IMR-90 (cell line): ENCODE measurements around the gene RSU1. TPM values are rescaled to one million over a fixed set of nuclear protein-coding genes. Genes with fewer than 3 reads are reported as not detected.

Experiments used
- ATAC-seq: fragments of 200-7000 bp; cut with Tn5 transposase; 2 replicates; pipeline ENCODE4 v1.9.1; 2020; ENCODE audit warnings: low read depth, mild to moderate bottlenecking, moderate library complexity
- BruUV-seq: library from RNA; stranded (reverse); fragments of 400-500 nt; replicated peaks from 2 replicates; lab custom pipeline; 2021; lab: Mats Ljungman, UMichigan
- CTCF ChIA-PET: fragments of 300-600 bp; formaldehyde crosslinking; extraction: SDS; loops from one replicate; lab custom pipeline; 2021; ENCODE audit warnings: antibody characterized with exemption; lab: Yijun Ruan, JAX
- POLR2A ChIA-PET: fragments of 300-600 bp; sonication (Branson Sonifier 250); formaldehyde crosslinking; loops from one replicate; lab custom pipeline; 2022; ENCODE audit warnings: antibody characterized with exemption; ENCODE audit not compliant: unreplicated experiment; lab: Charles Lee
- DNase-seq: peaks from one replicate; pipeline ENCODE4 v3.0.0; 2013
- H2AFZ ChIP-seq: replicated peaks from 2 replicates; pipeline ENCODE3; 2013; ENCODE audit warnings: low read length, mild to moderate bottlenecking; ENCODE audit not compliant: poor library complexity
- H2AK5ac ChIP-seq: 2 replicates; pipeline ENCODE4 v1.6.1; 2013; ENCODE audit warnings: low read depth, low read length, inconsistent platforms
- H2AK9ac ChIP-seq: replicated peaks from 2 replicates; pipeline ENCODE3; 2013; ENCODE audit warnings: mild to moderate bottlenecking, low read depth, low read length, moderate library complexity; ENCODE audit not compliant: poor library complexity
- H2BK120ac ChIP-seq: 2 replicates; pipeline ENCODE4 v1.6.1; 2013; ENCODE audit warnings: low read depth, low read length, inconsistent platforms
- H2BK15ac ChIP-seq: 3 replicates; pipeline ENCODE4 v1.6.1; 2013; ENCODE audit warnings: low read depth, low read length, inconsistent platforms
- H2BK20ac ChIP-seq: 2 replicates; pipeline ENCODE4 v1.6.1; 2013; ENCODE audit warnings: low read depth, mild to moderate bottlenecking, inconsistent platforms, low read length, moderate library complexity
- H2BK5ac ChIP-seq: 2 replicates; pipeline ENCODE4 v1.6.1; 2013; ENCODE audit warnings: mild to moderate bottlenecking, low read depth, low read length, inconsistent platforms; ENCODE audit not compliant: poor library complexity, severe bottlenecking
- H3K14ac ChIP-seq: replicated peaks from 2 replicates; pipeline ENCODE4 v1.6.1; 2013; ENCODE audit warnings: low read depth, low read length, inconsistent platforms
- H3K18ac ChIP-seq: 2 replicates; pipeline ENCODE4 v1.6.1; 2013; ENCODE audit warnings: low read depth, low read length, control low read depth
- H3K23ac ChIP-seq: 2 replicates; pipeline ENCODE4 v1.6.1; 2013; ENCODE audit warnings: low read depth, low read length, inconsistent platforms
- H3K27ac ChIP-seq: 2 replicates; pipeline ENCODE4 v1.5.1; 2013; ENCODE audit warnings: mild to moderate bottlenecking, control low read depth, low read length; ENCODE audit not compliant: insufficient read depth
- H3K27me3 ChIP-seq: 2 replicates; pipeline ENCODE4 v1.6.1; 2013; ENCODE audit warnings: low read length; ENCODE audit not compliant: control insufficient read depth, insufficient read depth
- H3K36me3 ChIP-seq: 2 replicates; pipeline ENCODE4 v1.6.1; 2013; ENCODE audit warnings: low read length, mixed read lengths; ENCODE audit not compliant: control insufficient read depth, insufficient read depth
- H3K4ac ChIP-seq: 2 replicates; pipeline ENCODE4 v1.6.1; 2013; ENCODE audit warnings: low read depth, low read length, inconsistent platforms
- H3K4me1 ChIP-seq: 2 replicates; pipeline ENCODE4 v1.6.1; 2013; ENCODE audit warnings: low read length, mixed read lengths; ENCODE audit not compliant: control insufficient read depth, insufficient read depth
- H3K4me2 ChIP-seq: 2 replicates; pipeline ENCODE4 v1.6.1; 2013; ENCODE audit warnings: low read depth, mild to moderate bottlenecking, control low read depth, low read length, moderate library complexity
- H3K4me3 ChIP-seq: 2 replicates; pipeline ENCODE4 v1.5.1; 2013; ENCODE audit warnings: low read depth, mild to moderate bottlenecking, control low read depth, low read length, moderate library complexity; ENCODE audit not compliant: insufficient read depth
- H3K56ac ChIP-seq: 2 replicates; pipeline ENCODE4 v1.6.1; 2013; ENCODE audit warnings: low read length, inconsistent platforms; ENCODE audit not compliant: insufficient read depth; ENCODE audit errors: extremely low read depth
- H3K79me1 ChIP-seq, 2 experiments: 2 replicates each; pipeline ENCODE4 v1.6.1; 2013; ENCODE audit warnings: low read length in 2 of 2, inconsistent platforms in 1 of 2, low read depth in 1 of 2
- H3K9ac ChIP-seq: 2 replicates; pipeline ENCODE4 v1.6.1; 2013; ENCODE audit warnings: low read depth, low read length, control low read depth
- H3K9me1 ChIP-seq: 2 replicates; pipeline ENCODE4 v1.6.1; 2013; ENCODE audit warnings: low read length, inconsistent platforms; ENCODE audit not compliant: insufficient read depth
- H3K9me3 ChIP-seq: 2 replicates; pipeline ENCODE4 v1.6.1; 2013; ENCODE audit warnings: low read length; ENCODE audit not compliant: control insufficient read depth, insufficient read depth
- H4K20me1 ChIP-seq: 2 replicates; pipeline ENCODE4 v1.6.1; 2013; ENCODE audit warnings: low read length, inconsistent platforms; ENCODE audit not compliant: insufficient read depth
- H4K5ac ChIP-seq: 2 replicates; pipeline ENCODE4 v1.6.1; 2013; ENCODE audit warnings: mild to moderate bottlenecking, low read depth, low read length, control low read depth
- H4K8ac ChIP-seq, 2 experiments: 2 replicates each; pipeline ENCODE4 v1.6.1; 2013; ENCODE audit warnings: low read depth in 2 of 2, low read length in 2 of 2, control low read depth in 1 of 2, inconsistent platforms in 1 of 2
- H4K91ac ChIP-seq: 2 replicates; pipeline ENCODE4 v1.6.1; 2013; ENCODE audit warnings: low read depth, low read length, inconsistent platforms; ENCODE audit not compliant: insufficient read depth
- CEBPB ChIP-seq: IDR thresholded peaks from 2 replicates; pipeline ENCODE4 v1.6.1; 2012; ENCODE audit warnings: low read depth, low read length, improper control_type of control experiment
- RAD21 ChIP-seq: IDR thresholded peaks from 2 replicates; pipeline ENCODE4 v1.6.1; 2012; ENCODE audit warnings: low read length, improper control_type of control experiment
- SMC3 ChIP-seq: fragments of 150-350 bp; IDR thresholded peaks from 2 replicates; pipeline ENCODE4 v1.6.1; 2016; ENCODE audit warnings: low read depth, mild to moderate bottlenecking, antibody characterized with exemption, low read length, moderate library complexity
- WGBS, 2 experiments: methylation state at CpG; one replicate each; pipeline versions ENCODE4 v1.1.5 to v1.1.7; 2013; ENCODE audit warnings: missing lambda C conversion rate in 2 of 2; ENCODE audit not compliant: insufficient read length in 1 of 2; ENCODE audit errors: extremely low coverage in 2 of 2; 5-methylcytosine and 5-hydroxymethylcytosine counted together
- dilution Hi-C: fragments of 300-500 bp; cut with HindIII; formaldehyde crosslinking; loops from one replicate; pipeline ENCODE4 v1.14.3; 2018; ENCODE audit warnings: low sequenced_read_pairs; ENCODE audit not compliant: unreplicated experiment
- in situ Hi-C: fragments of 300-500 bp; cut with MboI; formaldehyde crosslinking; loops from 3 replicates; pipeline ENCODE4 v1.14.3; 2019; ENCODE audit warnings: low sequenced_read_pairs, inconsistent platforms, mixed read lengths
- intact Hi-C: fragments of 100-400 bp; cut with micrococcal nuclease; formaldehyde crosslinking; loops from 2 replicates; pipeline ENCODE4 v1.10.0; 2022
- polyA plus RNA-seq, 3 experiments: library from polyadenylated mRNA; depleted of rRNA; stranded (reverse); fragments of >200 nt; gene quantifications; 2 replicates each; pipeline ENCODE4 v1.2.3, GENCODE V29; 2012; ENCODE audit warnings: low replicate concordance in 1 of 3
- total RNA-seq: library from RNA; depleted of rRNA; stranded (reverse); fragments of >200 nt; gene quantifications from 2 replicates; pipeline ENCODE4 v1.2.3, GENCODE V29; 2012
- TF ChIP-seq, protein P1 (sequence below): conservative IDR thresholded peaks from 2 replicates; pipeline ENCODE4 v1.5.1; 2012; ENCODE audit warnings: mild to moderate bottlenecking, low read depth, low read length, improper control_type of control experiment

Gene RSU1
- total and polyA plus RNA-seq, 2 of the 4 experiments (the other 2 are of a cell fraction), result 134 to 148 TPM

DNA sequence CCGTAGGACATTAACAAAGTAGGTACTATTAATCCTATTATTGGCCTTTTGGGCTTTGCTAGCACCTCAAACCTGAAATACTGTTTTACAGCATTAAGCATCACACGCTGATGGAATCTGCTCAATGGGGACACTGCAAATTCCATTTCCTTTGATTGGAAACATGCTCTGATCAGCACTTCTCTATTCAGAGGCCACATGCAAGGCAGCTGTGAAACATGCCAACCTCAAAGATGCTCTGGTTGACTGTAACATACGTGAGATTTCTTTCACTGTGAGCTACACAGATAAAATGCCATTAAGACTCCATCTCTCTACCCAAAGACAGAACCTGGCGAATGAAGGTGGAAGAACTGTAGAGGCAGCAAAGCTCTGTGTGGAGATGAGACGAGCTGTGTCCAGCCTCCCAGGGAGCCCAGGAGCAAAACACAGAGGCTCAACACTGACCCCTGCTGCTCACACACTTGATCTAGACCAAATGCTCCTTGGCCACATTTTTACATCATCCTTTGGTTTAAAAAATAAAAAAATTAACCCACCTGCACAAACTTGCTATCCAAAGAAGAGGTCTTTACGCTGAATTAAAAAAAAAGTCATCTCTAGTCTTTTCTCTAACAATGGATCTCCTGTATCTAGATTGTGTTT lies 8.0 kb downstream of the RSU1 start:
- Histone ChIP-seq H3K36me3 (peaks cover 7% of the 10 kb centered on the region), H3K14ac (no peak overlapping the region), H4K5ac (no peak overlapping the region), H2BK15ac (no peak overlapping the region), H3K4me1 (no peaks in the 10 kb centered on the region), H3K4me3 (no peak overlapping the region), H3K9me3 (no peaks in the 10 kb centered on the region), H3K4ac (no peak overlapping the region), H3K79me1 (peaks cover 32 to 56% of the 10 kb centered on the region in 2 experiments), H4K20me1 (peaks cover 35% of the 10 kb centered on the region), H2AK5ac (no peak overlapping the region), H4K91ac (no peak overlapping the region), H2BK120ac (no peak overlapping the region), H3K27me3 (no peaks in the 10 kb centered on the region), H2AFZ (no peak overlapping the region), H3K23ac (no peak overlapping the region), H3K27ac (no peak overlapping the region), H2AK9ac (no peak overlapping the region), H3K9me1 (peaks cover 3% of the 10 kb centered on the region; the same call in 1 of the 2 replicates), H3K18ac (no peak overlapping the region), H3K56ac (no peak overlapping the region), H3K9ac (no peak overlapping the region), H2BK20ac (no peak overlapping the region), H4K8ac (no peak overlapping the region), H3K4me2 (no peak overlapping the region), H2BK5ac (no peak overlapping the region)
- 100% methylated on average over 1 of the region's 6 CpGs; no CpG with 5 or more reads in 1 of the 2 experiments for WGBS, 2 experiments
- CTCF ChIA-PET, result no interaction called here
- BruUV-seq, result no TSS peak
- intact Hi-C loops, result loop anchor here (1.0 kb wide), 2 partner anchors 907 to 930 kb away; no protein-coding TSS in a partner anchor
- ATAC-seq (peak; percentile 81), DNase-seq (peak; percentile 36)
- dilution Hi-C loops, result no loop called here
- TF ChIP-seq, protein P1, sequence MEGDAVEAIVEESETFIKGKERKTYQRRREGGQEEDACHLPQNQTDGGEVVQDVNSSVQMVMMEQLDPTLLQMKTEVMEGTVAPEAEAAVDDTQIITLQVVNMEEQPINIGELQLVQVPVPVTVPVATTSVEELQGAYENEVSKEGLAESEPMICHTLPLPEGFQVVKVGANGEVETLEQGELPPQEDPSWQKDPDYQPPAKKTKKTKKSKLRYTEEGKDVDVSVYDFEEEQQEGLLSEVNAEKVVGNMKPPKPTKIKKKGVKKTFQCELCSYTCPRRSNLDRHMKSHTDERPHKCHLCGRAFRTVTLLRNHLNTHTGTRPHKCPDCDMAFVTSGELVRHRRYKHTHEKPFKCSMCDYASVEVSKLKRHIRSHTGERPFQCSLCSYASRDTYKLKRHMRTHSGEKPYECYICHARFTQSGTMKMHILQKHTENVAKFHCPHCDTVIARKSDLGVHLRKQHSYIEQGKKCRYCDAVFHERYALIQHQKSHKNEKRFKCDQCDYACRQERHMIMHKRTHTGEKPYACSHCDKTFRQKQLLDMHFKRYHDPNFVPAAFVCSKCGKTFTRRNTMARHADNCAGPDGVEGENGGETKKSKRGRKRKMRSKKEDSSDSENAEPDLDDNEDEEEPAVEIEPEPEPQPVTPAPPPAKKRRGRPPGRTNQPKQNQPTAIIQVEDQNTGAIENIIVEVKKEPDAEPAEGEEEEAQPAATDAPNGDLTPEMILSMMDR, result peak; percentile 63
- TF ChIP-seq SMC3 (peak; percentile 47), RAD21 (peak; percentile 56), CEBPB (no peak)
- POLR2A ChIA-PET, result no interaction called here
- in situ Hi-C loops, result no loop called here
